ENCODE measurements around the gene DNPH1.
A peak's percentile ranks its signal among the peaks of the same experiment; 100 is the strongest.

Gene DNPH1

DNA sequence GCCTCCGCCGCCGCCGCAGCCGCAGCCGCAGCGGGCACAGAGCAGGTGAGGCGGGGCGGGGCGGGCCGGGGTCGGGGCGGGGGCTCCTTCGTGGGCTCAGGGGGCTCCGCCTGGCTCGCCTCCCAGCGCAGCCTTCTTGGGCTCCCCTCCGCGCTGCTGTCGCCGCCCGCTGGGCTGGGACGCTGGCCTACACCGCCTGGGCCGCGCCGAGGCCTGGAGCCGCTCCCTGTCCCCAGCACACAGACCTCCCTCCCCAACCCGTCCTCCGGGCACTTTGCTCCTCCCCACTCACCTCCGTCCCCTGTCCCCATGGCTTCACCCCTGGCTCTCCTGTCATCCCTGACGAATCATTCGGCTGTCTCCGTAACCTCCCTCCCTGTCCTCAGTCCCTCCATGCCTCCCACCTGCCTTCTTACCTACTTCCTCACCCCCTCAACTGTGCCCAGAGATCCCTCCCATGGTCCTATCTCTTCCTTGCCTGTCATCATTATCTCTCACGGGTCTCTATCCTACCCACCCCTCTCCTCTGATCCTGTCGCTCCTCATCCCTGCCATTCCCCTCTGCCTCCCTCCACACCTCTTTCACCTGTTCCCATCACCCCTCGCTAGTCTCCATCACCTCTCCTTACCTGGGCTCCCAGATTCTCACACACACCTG is 14.5 kb upstream of the DNPH1 start:
- Mint-ChIP-seq H3K27me3 (peaks cover 12% of the 10 kb centered on the region), H3K4me3 (no peak overlapping the region), H3K36me3 (peaks cover 1% of the 10 kb centered on the region), H3K9me3 (peaks cover 2% of the 10 kb centered on the region), H3K27ac (no peak overlapping the region), H3K4me1 (peaks cover 18% of the 10 kb centered on the region)
- CTCF ChIA-PET = no interaction called here
- DNase-seq = no peak

GRCh38 chr6:43242908-43243663 is 13.8 kb upstream of the DNPH1 start, which contains the start of gene TTBK1:
TSS of gene TTBK1 (plus strand) at chr6:43243481. CDS start at chr6:43246661, 3,180 bp downstream.
- no peak within 1 kb of the TSS for H3K4me3 Mint-ChIP-seq
- peaks cover 2% of the 10 kb centered on the region for H3K9me3 Mint-ChIP-seq
- peaks cover 18% of the 10 kb centered on the region for H3K27me3 Mint-ChIP-seq
- H3K36me3 Mint-ChIP-seq = peaks cover 1% of the 10 kb centered on the region
- CTCF ChIA-PET = interaction anchor here (2.4 kb wide), 1 partner anchor 13 kb away, joined by 9 read pairs; no protein-coding TSS in a partner anchor
- DNase-seq = peak; percentile 43
- no peak within 1 kb of the TSS for H3K27ac Mint-ChIP-seq
- peaks cover 18% of the 10 kb centered on the region for H3K4me1 Mint-ChIP-seq

- Mint-ChIP-seq H3K36me3 (peaks cover 1% of the 10 kb centered on the region), H3K4me3 (no peak overlapping the region)
- CTCF ChIA-PET = interaction anchor here (1.3 to 2.4 kb wide), 3 partner anchors 11 to 265 kb away, joined by 4 to 9 read pairs (median 5); no protein-coding TSS in a partner anchor
These were observed 12.2 kb upstream of the DNPH1 start for GRCh38 chr6:43241446-43241845.

DNA sequence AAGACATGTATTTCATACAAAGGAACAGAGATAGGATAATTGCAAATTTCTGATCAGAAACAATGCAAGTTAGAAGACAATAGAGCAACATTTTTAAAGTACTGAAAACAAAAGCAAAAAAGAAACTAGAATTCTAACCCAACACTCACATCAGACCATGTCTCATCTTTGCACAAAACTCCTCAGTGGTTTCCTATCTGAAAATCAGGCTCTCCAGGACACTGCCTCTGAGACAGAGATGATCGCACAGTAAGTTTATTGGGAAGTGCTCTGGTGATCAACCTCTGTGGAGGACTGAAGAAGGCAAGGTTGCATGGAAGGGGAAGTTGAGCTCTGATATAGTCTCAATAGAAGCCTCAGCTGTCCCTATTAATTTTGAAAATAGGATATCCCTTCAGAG is 11.7 kb upstream of the DNPH1 start:
- CTCF ChIA-PET = interaction anchor here (1.3 to 2.4 kb wide), 3 partner anchors 11 to 265 kb away, joined by 4 to 9 read pairs (median 5); no protein-coding TSS in a partner anchor
- peaks cover 2% of the 10 kb centered on the region for H3K9me3 Mint-ChIP-seq
- peaks cover 34% of the 10 kb centered on the region for H3K27me3 Mint-ChIP-seq

More at GRCh38 chr6:43241446-43241845, 12.2 kb upstream of the DNPH1 start:
- Mint-ChIP-seq H3K9me3 (peaks cover 2% of the 10 kb centered on the region), H3K27me3 (peaks cover 34% of the 10 kb centered on the region), H3K4me1 (peaks cover 4% of the 10 kb centered on the region), H3K27ac (no peak overlapping the region)
- no peak for DNase-seq

GRCh38 chr6:43239054-43239453 is 9.8 kb upstream of the DNPH1 start:
- Mint-ChIP-seq H3K9me3 (peaks cover 2% of the 10 kb centered on the region), H3K27me3 (peaks cover 34% of the 10 kb centered on the region), H3K4me3 (no peak overlapping the region), H3K4me1 (peaks cover 2% of the 10 kb centered on the region), H3K27ac (no peak overlapping the region), H3K36me3 (peaks cover 1% of the 10 kb centered on the region)
- DNase-seq = no peak
- CTCF ChIA-PET = interaction anchor here (1.9 kb wide), 1 partner anchor 10 kb away, joined by 18 read pairs; the partner anchor contains the start of gene DNPH1

More for the DNA sequence above, 11.7 kb upstream of the DNPH1 start:
- Mint-ChIP-seq H3K36me3 (peaks cover 1% of the 10 kb centered on the region), H3K4me3 (no peak overlapping the region), H3K4me1 (peaks cover 2% of the 10 kb centered on the region), H3K27ac (no peak overlapping the region)
- DNase-seq = no peak

GRCh38 chr6:43235841-43236240 is 6.6 kb upstream of the DNPH1 start:
- no peak overlapping the region for H3K4me3 Mint-ChIP-seq
- CTCF ChIA-PET = no interaction called here
- peaks cover 2% of the 10 kb centered on the region for H3K9me3 Mint-ChIP-seq
- peaks cover 57% of the 10 kb centered on the region for H3K27me3 Mint-ChIP-seq
- H3K4me1 Mint-ChIP-seq = peaks cover 2% of the 10 kb centered on the region
- no peak overlapping the region for H3K27ac Mint-ChIP-seq
- no peak for DNase-seq
- H3K36me3 Mint-ChIP-seq = peaks cover 1% of the 10 kb centered on the region

- Mint-ChIP-seq H3K4me3 (no peak overlapping the region), H3K27me3 (peaks cover 35% of the 10 kb centered on the region), H3K36me3 (peaks cover 4% of the 10 kb centered on the region), H3K9me3 (no peaks in the 10 kb centered on the region), H3K4me1 (peaks cover 22% of the 10 kb centered on the region), H3K27ac (no peak overlapping the region)
- CTCF ChIA-PET = interaction anchor here (3.5 kb wide), 1 partner anchor 275 kb away, joined by 17 read pairs; no protein-coding TSS in a partner anchor
- DNase-seq = no peak
These were observed 2.6 kb upstream of the DNPH1 start for GRCh38 chr6:43231735-43232450.

DNA sequence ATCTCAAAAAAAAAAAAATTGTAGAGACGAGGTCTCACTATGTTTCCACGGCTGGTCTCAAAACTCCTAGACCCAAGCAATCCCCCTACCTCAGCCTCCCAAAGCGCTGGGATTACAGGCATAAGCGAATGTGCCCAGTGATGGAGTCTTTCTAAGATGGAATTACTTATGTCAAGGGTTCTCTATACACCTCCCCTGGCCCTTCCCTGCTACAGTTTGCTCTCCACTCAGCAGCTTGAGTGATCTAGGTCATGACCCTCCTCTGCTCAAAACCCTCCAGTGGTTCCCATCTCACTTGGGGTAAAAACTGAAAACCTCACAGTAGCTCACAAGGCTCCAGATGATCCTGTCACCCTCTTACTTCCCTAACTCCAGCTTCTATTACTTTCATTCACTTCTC is 1.8 kb upstream of the DNPH1 start:
- H3K4me3 Mint-ChIP-seq = no peak overlapping the region

DNA sequence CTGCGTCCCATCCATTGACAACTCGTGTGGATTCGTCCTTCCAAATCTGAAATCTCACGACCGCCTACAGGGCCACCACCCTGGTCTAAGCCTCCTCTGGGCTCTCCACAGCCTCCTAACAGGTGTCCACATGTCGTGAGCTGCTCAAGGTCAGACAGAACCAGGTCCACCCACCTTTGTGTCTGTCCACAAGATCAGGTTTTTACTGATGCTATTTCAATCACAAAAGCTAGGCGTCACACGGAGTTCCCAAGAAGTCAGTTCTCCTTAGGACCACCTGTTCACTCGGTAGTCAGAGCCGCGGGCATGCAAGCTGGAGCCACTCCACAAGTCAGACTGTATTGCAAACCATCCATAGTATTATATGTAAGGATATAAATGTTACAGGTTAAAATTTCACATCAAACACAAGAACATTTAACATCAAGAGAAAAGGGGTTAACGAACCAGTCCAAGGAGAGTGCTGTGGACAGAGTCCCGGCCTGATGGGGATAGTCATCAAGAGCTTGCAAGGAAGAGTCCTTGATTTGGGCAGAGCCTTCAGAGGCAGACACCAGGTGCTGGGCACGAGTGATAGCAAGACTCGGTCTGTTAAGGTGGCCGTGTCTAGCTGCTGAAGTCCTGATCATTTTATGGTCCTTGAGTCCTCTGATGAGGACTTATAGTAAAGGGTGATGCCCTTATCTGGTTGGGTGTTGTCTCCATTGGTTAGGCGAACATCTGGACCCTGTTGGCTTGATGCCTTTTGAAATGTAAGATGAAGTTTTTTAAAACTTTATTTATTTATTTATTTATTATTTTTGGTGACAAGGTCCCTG is 731 bp upstream of the DNPH1 start:
- CTCF ChIA-PET = interaction anchor here (1.0 to 3.5 kb wide), 16 partner anchors 8 to 277 kb away, joined by 3 to 18 read pairs (median 4); no protein-coding TSS in a partner anchor
- Mint-ChIP-seq H3K36me3 (peaks cover 18% of the 10 kb centered on the region), H3K27ac (peak overlapping the region; percentile 65), H3K4me1 (peaks cover 40% of the 10 kb centered on the region), H3K4me3 (peak overlapping the region; percentile 83), H3K27me3 (peaks cover 31% of the 10 kb centered on the region), H3K9me3 (no peaks in the 10 kb centered on the region)
- DNase-seq = no peak

More for the DNA sequence above, 1.8 kb upstream of the DNPH1 start:
- CTCF ChIA-PET = interaction anchor here (1.2 to 3.5 kb wide), 4 partner anchors 11 to 276 kb away, joined by 3 to 17 read pairs (median 8); no protein-coding TSS in a partner anchor
- Mint-ChIP-seq H3K27ac (no peak overlapping the region), H3K27me3 (peaks cover 31% of the 10 kb centered on the region), H3K4me1 (peaks cover 30% of the 10 kb centered on the region), H3K9me3 (no peaks in the 10 kb centered on the region), H3K36me3 (peaks cover 11% of the 10 kb centered on the region)
- no peak for DNase-seq

DNA sequence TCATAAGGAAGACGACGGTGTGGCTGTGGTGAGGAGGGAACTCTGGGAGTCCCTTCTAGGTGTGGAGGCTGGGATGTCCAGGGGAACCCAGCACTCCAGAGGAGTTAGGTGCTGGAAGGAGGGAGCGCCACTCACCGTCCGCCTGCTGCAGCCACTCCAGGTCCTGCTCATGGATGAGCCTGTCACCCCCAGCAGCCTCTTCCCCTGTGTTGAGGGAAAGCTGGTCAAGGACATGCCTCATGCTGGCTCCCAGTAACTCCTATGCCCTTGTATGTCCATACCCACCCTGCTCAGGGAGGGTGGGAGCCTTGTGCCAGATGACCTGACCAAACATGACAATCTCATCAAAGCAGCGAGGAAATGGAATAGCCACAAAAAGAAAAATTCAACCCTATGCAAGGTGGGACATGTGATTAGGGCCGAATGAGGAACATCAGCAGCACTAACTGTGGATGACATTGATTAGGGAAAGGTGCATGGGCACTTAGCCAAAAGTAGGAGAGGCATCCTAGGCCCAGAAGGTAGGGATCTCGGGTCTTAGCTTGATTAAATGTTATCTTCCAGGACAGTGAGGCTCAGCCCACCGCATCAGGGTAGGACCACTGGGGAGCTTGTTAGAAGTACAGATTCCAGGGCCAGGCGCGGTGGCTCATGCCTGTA is 3.0 kb downstream of the DNPH1 start:
- CTCF ChIA-PET = no interaction called here
- Mint-ChIP-seq H3K36me3 (peaks cover 30% of the 10 kb centered on the region), H3K27me3 (peaks cover 12% of the 10 kb centered on the region), H3K4me1 (peaks cover 61% of the 10 kb centered on the region), H3K27ac (peak overlapping the region; percentile 97), H3K4me3 (no peak overlapping the region), H3K9me3 (no peaks in the 10 kb centered on the region)
- DNase-seq = no peak

DNA sequence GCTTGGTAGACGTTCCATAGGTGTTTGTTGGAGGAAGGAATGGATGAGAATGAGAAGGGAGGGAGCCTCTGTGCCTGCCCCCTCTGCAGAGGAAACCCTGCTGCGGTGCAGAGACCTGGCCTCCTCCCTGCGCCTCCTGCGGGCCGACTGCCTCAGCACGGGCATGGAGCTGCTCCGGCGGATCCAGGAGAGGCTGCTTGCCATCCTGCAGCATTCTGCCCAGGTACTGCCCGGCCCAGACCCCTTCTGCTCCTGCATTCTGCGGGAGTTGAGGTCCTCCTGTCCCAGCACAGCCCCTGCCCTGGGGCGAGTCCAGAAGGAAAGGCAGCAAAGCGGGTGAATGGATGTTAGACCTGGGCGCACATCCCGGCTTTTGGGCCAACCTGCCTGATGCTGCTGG is 6.1 kb downstream of the DNPH1 start:
- H3K9me3 Mint-ChIP-seq = no peaks in the 10 kb centered on the region
- DNase-seq = no peak
- H3K4me1 Mint-ChIP-seq = peaks cover 48% of the 10 kb centered on the region
- H3K27ac Mint-ChIP-seq = peak overlapping the region; percentile 97
- no peaks in the 10 kb centered on the region for H3K27me3 Mint-ChIP-seq
- peaks cover 30% of the 10 kb centered on the region for H3K36me3 Mint-ChIP-seq
- CTCF ChIA-PET = interaction anchor here (0.9 kb wide), 1 partner anchor 24 kb away, joined by 3 read pairs; no protein-coding TSS in a partner anchor
- no peak overlapping the region for H3K4me3 Mint-ChIP-seq

DNA sequence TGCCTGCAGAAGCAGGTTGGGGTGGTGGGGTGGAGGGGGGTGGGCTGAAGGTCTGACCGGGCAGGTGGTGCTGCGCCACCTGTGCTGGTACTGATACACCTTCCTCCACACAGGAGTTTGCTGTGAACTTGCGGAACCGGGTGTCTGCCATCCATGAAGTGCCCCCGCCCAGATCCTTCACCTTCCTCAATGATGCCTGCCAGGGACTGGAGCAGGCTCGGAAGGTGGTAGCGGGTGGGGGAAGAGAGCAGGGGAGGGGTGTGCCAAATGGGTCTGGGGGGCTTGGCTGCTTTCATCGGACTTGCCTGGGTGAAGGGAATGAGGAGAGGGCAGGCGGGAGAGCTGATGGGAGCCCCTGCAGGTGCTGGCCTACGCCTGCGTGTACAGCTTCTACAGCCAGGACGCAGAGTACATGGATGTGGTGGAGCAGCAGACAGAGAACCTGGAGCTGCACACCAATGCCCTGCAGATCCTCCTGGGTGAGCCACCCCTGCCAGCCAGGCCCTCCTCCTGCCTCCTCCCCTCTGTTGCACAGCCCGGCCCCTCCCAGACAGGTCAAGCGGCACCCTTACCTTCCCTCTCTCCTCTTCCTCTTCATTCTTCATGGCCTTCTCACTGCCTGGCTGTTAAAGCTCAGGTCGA is 6.7 kb downstream of the DNPH1 start:
- Mint-ChIP-seq H3K27me3 (no peaks in the 10 kb centered on the region), H3K36me3 (peaks cover 32% of the 10 kb centered on the region), H3K4me3 (no peak overlapping the region), H3K9me3 (no peaks in the 10 kb centered on the region), H3K4me1 (peaks cover 42% of the 10 kb centered on the region), H3K27ac (peak overlapping the region; percentile 97)
- no peak for DNase-seq
- CTCF ChIA-PET = no interaction called here
